ENCODE data around the gene FAM120AOS.
"Not testable (repeated sequence)": the region's sequence is repeated elsewhere in the genome, so short reads cannot be mapped to it uniquely, and the experiment has no call there.

The FAM120AOS gene

DNA sequence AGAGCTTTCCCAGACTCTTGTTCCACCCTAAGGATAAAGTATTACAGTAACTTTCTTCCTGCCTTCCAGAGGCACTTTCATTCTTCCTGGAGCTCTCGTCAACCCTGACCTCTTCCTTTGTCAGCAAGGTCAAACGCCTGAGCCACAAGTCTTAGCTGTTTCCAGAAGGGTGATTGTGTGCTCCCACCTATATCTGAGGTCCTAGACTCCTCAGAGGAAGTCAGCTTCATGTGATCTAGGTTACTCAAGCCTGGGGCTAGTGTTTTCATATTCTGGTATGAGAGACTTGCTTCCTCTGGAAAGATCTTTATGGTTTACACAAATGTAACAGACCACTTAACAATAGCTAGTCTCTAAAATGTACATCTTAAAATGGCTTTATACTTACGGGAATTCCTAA, 7.3 kb downstream of the FAM120AOS start:
- in situ Hi-C loops (cut with HindIII; ENCODE audit: low sequenced_read_pairs) = no loop called here

DNA sequence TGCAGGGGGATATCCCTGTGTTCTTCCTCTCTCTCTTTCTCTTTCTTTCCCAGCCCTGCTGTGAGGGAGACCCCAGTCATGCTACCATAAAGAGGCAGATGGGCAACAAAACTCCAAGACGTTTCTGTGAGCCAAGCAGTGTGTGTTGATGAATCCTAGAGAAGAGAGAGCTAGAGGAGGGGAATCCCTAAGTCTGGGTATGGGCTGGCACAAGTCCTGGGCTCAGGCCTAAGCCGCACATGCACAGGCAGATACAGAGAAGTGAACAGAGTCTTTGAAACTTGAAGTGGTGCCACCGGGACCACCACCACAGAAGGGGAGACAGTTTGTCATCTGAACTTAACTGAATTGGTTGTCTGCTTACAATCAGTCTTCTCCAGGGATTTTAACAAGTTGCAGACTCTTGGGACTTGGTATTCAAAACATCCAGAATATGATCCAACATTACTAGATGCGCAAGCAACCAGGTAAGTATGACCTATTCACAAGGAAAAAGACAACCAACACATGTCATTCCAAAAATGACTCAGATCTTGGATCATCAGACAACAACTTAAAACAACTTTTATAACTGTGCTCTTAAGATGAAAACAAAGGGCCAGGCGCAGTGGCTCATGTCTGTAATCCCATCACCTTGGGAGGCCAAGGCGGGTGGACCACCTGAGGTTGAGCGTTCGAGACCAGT, 12.3 kb downstream of the FAM120AOS start:
- in situ Hi-C loops (cut with HindIII; ENCODE audit: low sequenced_read_pairs) = no loop called here

DNA sequence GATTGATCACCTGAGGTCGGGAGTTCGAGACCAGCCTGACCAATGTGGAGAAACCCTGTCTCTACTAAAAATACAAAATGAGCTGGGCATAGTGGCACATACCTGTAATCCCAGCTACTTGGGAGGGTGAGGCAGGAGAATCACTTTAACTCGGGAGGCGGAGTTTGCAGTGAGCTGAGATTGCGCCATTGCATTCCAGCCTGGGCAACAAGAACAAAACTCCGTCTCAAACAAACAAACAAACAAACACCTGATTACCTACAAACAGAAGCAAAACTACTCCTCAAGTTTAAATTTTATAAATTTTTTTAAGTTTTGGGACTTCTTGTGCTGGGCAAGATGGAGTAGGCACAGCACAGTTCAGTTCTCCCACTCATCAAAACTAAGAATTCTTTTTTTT, 14.1 kb downstream of the FAM120AOS start:
- in situ Hi-C loops (cut with HindIII; ENCODE audit: low sequenced_read_pairs) = not testable (repeated sequence)

DNA sequence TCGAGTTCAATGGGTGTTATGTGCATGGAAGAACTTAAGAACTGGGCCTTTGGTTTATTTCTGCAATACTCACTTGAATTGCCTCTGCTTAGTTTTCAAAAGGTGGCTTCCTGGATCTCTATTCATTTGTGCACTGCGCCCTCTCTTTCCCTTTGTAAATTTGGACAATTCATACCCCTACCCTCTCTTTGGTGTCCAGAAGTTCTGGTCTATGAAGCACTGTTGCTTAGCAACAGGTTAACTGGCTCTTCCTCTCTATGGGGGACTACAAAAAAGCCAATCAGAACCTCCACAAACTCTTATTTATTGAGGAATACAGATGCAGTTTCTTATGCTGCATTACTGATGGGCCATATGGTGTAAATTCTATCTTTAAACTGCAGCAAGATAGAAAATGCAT, 15.4 kb downstream of the FAM120AOS start:
- in situ Hi-C loops (cut with HindIII; ENCODE audit: low sequenced_read_pairs) = no loop called here

DNA sequence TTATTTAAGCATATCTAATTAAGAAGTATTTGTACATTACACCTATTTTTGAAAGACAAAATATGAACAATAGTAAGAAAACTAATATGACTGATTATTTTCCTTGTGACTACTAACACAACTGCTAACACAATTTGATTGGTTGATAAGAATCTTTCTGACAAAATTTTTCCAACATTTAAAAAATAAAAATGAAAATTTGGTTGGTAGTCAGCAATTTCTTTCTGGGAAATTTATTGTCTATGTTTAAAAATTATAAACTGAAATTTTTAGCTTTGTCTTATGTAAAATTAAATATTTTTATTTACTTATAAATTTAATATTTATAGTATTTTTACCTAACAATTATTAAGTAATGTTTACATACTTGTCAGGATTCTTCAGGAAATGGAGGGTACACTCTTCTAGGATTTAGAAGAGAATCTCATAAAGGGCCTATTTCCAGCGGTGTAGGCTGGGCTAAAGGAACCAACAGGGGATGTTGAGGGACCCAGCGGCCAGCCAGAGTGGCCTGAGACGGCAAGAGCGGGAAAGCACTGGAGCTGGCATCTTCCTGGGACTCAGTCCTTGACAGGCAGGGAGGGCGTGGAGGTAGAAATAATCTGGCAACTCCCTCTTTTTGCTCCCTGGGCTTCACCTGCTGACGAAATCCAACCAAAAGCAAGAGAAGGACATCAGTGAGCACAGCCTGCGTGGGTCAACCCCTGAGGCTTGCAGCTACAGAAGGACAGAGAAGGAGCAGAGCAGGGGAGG, 16.6 kb downstream of the FAM120AOS start:
- in situ Hi-C loops (cut with HindIII; ENCODE audit: low sequenced_read_pairs) = no loop called here

DNA sequence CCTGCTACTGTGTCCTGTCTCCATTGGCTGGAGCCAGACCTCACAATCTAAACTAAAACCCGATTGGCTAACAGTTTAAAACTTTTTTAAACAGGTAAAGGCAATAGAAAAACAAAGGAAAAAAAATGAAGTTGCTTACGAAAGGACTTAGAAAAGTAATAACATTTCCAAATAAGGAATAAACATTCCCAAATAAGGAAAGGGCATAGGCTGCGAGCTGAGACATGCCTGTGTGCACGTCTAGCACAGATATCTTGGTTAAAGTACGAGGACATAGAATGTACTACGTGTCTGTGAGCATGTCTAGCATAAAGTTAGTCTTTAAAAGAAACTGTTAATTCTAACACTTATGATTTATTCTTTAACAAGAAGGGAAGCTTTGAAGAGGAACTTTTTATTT, 17.2 kb downstream of the FAM120AOS start:
- in situ Hi-C loops (cut with HindIII; ENCODE audit: low sequenced_read_pairs) = no loop called here

DNA sequence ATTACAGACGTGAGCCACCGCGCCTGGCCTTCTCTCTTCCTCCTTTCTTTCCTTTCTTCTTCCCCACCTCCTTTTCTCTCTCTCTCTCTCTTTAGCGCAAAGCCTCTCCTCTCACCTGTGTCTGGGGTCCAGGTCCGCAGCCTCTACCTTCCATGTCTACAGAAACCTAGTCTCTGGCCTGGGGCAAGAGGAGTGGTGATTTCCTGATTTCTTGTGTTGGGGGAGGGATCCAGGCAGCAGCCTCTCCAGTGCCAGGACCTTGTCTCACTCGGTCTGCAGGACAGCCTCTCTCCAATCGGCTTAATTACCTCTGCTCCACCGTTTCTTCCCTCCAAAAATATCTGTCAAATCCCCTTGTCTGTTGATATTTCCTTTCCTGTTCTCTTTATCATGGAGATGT, 18.0 kb downstream of the FAM120AOS start:
- in situ Hi-C loops (cut with HindIII; ENCODE audit: low sequenced_read_pairs) = no loop called here

DNA sequence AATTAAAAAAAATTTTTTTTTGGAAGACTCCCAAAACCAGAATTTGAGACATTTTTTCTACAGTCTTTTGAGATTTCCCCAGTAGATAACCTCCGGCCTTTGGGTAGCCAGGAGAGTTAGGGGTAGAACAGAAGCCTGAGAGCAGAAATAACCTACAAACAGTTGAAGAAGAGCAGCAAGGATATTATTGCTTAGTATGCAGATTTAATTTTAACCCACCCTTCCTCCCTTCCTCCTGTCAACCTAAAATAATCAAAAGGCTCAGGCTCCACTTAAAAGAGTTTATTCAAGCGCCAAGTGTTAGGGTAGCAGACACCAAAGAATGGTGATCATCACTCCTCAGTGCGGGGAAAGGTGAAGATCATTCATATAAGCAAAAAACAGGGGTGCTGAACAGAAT, 19.3 kb downstream of the FAM120AOS start:
- in situ Hi-C loops (cut with HindIII; ENCODE audit: low sequenced_read_pairs) = no loop called here

DNA sequence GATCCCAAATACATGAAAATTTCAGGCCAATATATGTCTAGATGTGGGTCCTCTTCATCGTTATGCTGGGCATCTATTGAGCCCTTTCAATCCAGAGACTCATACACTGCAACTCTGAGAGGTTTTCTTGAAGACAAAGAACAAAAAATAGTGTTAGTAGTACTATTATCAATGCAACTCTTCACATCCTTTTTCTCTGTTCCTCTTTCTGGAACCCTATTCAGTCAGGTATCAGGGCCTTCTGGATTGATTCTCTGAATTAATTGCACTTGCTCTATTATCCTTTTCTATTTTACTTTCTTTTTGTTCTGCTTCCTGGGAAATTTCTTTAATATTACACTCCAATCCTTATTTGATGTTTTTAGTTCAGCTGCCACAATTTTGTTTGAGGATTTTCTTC, 20.4 kb downstream of the FAM120AOS start:
- in situ Hi-C loops (cut with HindIII; ENCODE audit: low sequenced_read_pairs) = no loop called here

DNA sequence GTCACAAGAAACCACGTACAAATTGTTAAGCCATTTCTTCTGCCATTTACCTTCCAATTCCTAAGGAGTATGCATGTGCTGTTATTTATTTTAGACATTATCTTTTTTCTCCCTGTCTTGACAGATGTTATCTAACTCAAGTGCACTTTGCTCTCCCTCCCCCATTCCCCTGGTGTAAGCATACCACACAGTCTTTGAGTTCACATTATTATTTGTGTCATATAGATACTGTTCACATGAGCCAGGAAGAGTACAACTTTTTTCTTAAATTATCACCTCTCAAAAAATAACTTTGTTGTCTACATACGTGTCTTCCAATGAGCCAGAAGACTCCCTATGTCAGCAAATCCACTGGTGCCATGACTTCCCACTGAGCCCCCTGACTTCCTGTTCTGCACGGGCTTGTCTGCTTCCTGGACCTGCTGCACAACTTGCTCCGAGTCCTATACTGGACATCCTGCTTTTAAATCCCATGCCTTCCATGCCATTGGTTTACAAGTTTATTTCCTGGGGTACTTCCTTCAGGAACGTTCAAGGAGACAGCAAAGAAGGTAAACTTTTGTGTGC, 21.8 kb downstream of the FAM120AOS start:
- in situ Hi-C loops (cut with HindIII; ENCODE audit: low sequenced_read_pairs) = no loop called here

DNA sequence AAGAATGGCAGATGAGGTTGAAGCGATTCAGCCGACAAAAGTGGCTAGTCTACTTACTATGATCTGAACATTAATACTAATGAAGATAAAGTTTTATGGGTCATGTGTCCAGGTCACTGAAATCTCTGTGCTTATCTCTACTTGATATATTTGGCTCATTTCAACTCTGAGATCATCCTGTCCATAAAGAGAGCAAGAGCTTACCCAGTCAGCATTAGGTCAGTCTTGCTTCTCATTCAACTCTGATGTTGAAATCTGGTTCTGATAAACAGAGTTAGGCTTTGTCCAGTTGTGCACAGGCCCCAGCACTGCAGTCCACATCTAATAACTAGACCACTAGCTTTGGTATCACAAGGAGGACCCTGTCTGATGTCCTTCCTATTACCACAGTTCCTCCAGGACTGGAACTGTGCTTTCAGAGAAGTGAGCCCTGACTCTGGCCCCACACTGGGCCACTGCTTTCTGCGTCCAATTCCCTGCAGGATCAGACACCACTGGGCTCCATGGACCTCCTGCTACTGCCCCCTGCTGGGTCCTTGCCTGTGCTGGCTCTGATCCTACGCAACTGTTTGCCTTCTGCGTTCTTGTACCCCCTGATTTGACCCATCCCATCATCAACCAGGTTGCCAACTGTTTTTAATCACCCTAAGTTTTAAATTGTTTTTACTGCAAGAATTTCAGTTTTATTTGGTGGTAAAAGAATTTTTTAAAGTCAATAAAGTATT, 25.6 kb downstream of the FAM120AOS start:
- in situ Hi-C loops (cut with HindIII; ENCODE audit: low sequenced_read_pairs) = no loop called here

DNA sequence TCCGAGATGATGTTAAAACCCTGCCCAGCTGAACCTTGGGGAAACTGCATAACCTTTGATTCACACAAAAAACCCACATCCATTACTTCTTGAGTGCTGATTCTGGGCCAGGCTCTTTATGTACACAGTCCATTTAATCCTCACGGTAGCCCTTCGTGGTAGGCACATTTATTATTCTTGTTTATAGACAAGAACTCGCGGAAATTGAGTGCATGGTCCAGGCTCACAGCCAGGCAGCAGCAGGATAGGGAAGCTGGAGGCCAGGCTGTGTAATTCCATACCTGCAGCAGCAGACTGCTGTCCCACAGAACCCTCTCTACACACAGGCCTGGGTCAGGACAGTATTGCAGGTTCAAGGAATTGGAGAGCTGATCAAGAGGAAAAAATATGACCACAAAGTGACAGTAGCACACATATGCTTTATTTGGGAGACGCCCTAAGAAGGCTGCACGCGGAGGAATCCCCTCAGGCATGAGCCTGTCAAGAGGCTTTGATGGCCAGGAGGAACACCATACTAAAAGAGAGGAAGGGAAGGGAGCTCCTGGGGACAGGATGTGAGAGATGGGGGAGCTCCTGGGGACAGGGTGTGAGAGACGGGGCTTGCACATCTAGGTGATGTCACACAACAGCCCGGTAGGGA, 30.3 kb downstream of the FAM120AOS start:
- in situ Hi-C loops (cut with HindIII; ENCODE audit: low sequenced_read_pairs) = no loop called here

DNA sequence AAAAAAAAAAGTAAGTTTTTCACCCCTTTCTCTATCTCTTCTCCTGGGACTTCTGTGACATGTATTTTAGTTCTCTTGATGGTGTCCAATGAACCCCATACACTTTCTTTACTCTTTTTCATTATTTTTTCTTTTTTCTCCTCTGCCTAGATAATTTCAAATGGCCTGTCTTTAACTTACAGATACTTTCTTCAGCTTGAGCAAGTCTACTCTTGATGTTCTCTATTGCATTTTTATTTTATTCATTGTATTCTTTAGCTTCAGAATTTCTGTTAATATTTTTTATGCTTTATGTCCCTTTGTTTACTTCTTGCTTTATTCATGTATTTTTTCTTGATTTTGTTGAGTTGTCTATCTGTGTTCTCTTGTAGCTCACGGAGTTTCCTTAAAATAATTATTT, 34.4 kb downstream of the FAM120AOS start:
- in situ Hi-C loops (cut with HindIII; ENCODE audit: low sequenced_read_pairs) = no loop called here

DNA sequence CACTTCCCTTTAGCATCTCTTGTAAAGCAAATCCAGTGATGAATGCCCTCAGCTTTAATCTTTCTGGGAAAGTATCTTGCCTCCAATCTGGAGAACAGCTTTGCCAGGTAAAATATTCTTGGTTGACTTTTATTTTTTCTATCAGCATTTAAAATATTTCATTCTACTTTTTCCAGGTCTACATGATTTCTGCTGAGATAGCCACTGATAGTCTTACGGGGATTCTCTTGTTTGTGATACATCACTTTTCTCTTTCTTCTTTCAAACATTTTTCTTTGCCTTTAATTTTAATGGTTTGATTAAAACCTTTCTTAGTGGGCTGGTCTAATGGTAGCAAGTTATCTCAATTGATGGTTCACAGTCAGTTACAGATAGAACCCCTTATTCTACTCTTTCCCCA, 35.8 kb downstream of the FAM120AOS start:
- in situ Hi-C loops (cut with HindIII; ENCODE audit: low sequenced_read_pairs) = no loop called here

DNA sequence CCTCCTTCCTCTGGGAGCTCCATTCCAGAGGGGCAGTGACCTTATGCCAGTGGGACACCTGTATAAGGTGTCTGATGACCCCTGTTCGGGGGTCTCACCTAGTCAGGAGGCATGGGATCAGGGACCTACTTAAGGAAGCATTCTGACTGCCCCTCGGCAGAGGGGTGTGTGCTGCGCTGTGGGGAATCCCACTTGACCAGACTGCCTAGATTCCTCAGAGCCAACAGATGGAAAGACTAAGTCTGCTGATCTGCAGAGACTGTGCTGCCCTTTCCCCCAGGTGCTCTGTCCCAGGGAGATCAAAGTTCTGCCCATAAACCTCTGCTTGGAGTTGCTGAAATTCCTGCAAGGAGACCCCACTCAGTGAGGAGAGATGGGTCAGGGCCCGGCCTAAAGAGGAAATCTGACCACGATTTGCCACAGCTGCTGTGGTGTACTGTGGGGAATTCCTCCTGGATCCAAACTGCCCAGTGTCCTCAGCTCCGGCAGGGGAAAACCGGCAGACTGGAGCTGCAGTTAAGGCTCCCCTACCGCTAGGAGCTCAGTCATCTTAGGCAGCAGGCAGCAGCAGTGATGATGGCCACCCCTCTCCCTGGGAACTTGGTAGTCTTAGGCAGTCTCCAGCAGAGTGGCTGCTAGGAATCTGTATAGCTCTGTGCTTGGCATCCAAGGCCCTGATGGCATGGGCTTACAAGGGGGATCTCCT, 36.7 kb downstream of the FAM120AOS start:
- in situ Hi-C loops (cut with HindIII; ENCODE audit: low sequenced_read_pairs) = no loop called here

DNA sequence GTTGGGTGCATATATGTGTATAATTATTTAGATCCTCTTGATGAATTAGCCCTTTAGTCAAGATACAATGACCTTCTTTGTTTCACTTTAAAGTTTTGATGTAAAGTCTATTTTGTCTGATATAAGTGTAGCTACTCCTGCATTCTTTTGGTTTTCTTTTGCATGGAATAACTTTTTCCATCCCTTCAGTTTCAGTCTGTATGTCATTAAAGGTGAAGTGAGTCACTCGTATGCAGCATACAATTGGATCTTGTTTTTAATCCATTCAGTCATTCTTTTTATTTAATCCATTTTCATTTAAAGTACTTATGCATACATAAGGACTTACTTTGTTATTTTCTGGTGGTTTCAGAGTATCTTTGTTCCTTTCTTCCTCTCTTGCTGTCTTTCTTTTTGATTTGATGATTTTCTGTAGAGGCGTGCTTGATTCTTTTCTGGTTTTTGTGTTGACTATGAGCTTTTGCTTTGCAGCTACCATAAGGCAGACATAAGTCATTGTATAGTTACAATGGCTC, 38.1 kb downstream of the FAM120AOS start:
- in situ Hi-C loops (cut with HindIII; ENCODE audit: low sequenced_read_pairs) = no loop called here

DNA sequence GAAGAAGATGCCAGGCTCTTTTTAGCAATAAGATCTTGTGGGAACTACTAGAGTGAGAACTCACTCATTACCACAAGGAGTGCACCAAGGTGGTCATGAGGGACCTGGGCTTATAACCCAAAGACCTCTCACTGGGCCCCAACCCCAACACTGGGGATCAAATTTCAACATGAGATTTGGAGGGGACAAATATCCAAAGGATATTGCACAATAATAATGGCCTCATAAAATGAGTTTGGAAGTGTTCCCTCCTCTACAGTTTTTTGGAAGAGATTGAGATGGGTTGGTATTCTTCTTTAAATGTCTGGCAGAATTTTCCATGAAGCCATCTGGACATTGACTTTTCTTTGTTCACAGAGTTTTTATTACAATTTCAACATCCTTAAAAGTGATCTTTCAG, 39.9 kb downstream of the FAM120AOS start:
- in situ Hi-C loops (cut with HindIII; ENCODE audit: low sequenced_read_pairs) = loop anchor here (5.0 kb wide), 1 partner anchor 64 kb away; no protein-coding TSS in a partner anchor

DNA sequence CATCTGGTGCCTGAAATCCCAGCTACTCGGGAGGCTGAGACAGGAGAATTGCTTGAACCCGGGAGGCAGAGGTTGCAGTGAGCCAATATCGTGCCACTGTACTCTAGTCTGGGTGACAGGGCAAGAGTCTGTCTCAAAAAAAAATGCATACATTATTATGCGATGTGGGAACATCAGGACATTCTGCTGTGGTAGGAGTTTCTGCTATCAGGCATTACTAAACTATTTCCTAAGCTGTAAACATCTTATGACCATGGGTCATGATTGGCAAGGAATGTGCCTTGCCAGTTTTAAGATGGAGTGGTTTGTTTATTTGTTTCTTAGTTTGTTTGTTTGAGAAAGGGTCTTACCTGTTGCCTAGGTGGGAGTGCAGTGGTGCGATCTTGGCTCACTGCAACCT, 47.0 kb downstream of the FAM120AOS start:
- in situ Hi-C loops (cut with HindIII; ENCODE audit: low sequenced_read_pairs) = no loop called here

DNA sequence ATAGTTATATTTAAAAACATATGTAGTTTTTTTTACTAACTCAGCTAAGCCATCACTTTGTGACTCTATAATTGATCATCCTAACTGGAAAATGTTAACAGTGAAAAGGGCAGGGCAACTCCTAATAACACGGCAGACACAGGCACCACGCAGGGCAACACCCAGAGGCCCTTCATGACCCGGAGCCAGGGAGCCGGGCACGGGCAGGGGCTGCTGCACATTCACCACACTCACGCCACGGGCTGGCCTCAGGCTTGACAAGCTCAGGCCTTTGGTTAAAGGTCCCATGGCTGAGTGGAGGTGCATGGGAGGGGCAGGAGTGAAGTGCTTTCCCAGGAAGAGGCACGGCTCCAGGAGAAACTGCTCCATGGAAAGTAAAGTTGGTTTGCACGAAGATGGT, 54.9 kb downstream of the FAM120AOS start:
- in situ Hi-C loops (cut with HindIII; ENCODE audit: low sequenced_read_pairs) = loop anchor here (10.0 kb wide), 1 partner anchor 64 kb away; no protein-coding TSS in a partner anchor

Data from endothelial cell of hepatic sinusoid (primary cell).